GM13977 (cell line): Measurements from ENCODE around the gene TACC2.

Source experiments
- DNase-seq: peaks from one replicate; pipeline ENCODE4 v3.0.0; 2012; ENCODE audit warnings: low spot score
- CTCF ChIP-seq: IDR thresholded peaks from 2 replicates; pipeline ENCODE4 v1.5.1; 2012; ENCODE audit warnings: mild to moderate bottlenecking, control low read depth; ENCODE audit not compliant: insufficient read depth; ENCODE audit errors: extremely low read depth, missing control alignments
- in situ Hi-C: fragments of 300-500 bp; cut with MboI; formaldehyde crosslinking; loops from one replicate; pipeline ENCODE4 v1.12.0; 2022; ENCODE audit warnings: low sequenced_read_pairs, low pct_unique_long_range_greater_than_20kb, mixed read lengths, inconsistent platforms; ENCODE audit not compliant: unreplicated experiment

The TACC2 gene

GRCh38 chr10:122120008-122120744 lies 131.2 kb downstream of the TACC2 start:
- DNase-seq, result no peak
- no peak for TF ChIP-seq CTCF
- in situ Hi-C loops, result no loop called here

GRCh38 chr10:122121059-122121458 lies 132.1 kb downstream of the TACC2 start:
- in situ Hi-C loops, result no loop called here
- no peak for TF ChIP-seq CTCF
- no peak for DNase-seq

GRCh38 chr10:122122493-122122892 lies 133.5 kb downstream of the TACC2 start:
- no peak for DNase-seq
- in situ Hi-C loops, result no loop called here
- no peak for TF ChIP-seq CTCF

GRCh38 chr10:122123186-122123585 lies 134.2 kb downstream of the TACC2 start:
- no peak for DNase-seq
- TF ChIP-seq CTCF, result no peak
- in situ Hi-C loops, result no loop called here

GRCh38 chr10:122124342-122124741 lies 135.4 kb downstream of the TACC2 start:
- in situ Hi-C loops, result no loop called here
- no peak for TF ChIP-seq CTCF
- no peak for DNase-seq

GRCh38 chr10:122124808-122125207 lies 135.8 kb downstream of the TACC2 start:
- no peak for TF ChIP-seq CTCF
- DNase-seq, result no peak
- in situ Hi-C loops, result no loop called here
